ENCODE results near the gene TTPAL.

TTPAL gene

DNA sequence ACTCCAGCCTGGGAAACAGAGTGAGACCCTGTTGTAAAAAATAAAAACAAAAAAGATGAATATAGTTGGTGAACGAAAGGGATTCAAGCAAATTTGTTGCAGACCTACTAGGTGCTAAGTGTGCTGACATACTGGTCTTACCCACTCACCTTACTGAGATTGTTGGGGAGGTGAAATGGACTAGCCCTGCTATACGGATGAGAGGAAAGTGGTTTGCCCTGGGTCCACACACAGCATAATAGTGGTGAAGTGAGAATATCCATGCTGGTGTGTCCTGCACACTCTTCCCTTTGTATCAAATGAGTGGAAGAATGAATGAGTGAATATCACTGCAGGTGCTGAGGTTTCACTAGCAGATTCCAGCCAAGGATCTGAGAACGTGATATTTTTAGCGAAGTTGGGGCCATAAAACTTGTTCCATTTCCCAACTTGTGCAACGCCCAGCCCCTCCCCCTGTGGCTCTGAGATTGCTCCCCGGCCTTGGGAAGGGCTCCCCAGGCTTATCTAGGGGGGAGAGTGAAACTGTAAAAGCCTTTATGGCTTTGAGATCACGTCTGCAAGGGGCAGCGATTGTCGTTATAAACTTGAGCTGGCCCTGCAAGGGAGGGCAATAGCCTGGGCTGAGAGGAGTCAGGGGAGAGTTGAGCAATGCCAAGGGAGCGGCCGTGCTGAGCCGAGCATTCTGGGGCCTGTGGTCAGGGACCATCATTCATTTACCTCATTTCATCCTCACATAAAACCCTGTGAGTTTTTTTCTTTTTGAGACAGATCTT lies 33.2 kb upstream of the TTPAL start:
- DNase-seq, result no peak

DNA sequence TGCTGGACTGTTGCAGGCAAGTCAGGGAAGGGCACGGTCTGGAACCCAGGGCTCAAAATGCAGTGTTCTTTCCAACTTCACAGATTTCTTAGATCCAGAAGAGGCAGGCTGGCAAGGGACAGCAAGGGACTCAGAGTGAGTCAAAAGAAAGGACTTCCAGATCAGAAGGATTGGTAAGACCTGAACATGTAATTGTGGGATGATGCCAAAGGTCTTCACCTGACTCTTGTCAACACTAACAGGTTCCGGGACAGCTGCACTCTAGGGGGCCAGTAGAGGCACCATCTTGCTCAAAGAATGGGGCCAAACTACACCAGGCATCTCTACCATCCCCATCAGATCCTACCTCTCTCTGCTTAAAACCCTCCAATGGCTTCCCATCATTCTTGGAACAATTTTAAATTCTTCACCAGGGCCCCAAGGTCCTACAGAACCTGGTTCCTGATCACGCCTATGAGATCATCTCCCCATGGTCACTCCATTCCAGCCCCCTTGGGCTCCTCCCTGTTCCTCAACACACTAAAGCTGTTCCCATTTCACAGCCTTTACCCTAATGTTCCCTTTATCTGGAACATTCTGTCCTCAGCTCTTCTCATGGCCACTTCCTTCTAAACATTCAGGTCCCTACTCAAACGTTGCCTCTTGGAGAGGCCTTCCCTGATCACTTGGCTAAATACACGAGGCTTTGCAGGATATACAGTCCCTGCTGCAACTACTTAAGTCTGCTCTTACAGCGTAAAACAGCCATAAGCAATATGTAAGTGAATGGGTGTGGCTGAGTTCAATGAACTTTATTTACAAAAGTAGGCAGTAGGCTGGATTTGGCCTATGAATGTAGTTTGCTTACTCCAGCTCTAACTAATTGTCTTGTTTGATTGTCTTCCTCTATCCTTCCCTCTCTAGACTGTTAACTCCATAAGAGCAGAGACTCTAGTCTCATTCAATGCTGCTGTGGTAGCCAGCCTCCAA lies 29.6 kb upstream of the TTPAL start:
- DNase-seq, result no peak

GRCh38 chr20:44447827-44448419 lies 27.8 kb upstream of the TTPAL start:
- no peak for DNase-seq

DNA sequence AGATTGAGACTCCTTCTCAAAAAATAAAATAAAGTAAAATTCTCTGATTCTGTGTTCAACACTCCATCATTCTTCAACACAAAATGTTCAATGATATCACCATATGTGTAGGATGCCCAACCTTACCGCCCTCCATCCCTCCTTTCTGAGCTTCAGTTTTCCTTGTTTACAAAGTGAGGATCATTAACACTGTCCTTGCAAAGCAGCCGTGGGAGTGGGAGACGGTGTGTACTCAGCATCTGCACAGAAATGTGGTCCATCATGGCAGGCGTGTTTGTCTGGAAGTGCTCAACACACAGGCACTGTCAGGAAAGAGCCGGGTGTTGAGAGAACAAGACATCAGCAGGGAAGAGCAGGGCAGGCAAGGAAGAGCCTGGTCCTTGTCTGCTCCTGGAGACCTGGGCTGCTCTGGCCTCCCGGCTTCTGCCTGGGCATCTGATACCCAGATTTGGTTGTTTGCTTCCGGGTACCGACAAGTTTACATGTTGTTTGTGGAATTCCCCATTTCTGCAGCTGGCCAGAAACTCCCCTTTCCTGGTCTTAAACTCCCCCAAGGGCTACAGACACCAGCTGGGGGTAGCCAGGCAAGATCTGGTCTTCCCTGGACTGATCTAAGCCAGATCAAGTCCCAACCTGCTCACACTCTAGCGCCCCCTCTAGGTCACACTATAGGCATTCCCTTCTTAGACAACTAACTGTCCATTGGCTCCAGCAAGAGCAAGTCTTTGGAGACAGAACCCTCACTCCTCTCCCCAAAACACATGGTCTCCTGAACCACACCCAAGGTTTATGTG lies 26.7 kb upstream of the TTPAL start:
- no peak for DNase-seq

DNA sequence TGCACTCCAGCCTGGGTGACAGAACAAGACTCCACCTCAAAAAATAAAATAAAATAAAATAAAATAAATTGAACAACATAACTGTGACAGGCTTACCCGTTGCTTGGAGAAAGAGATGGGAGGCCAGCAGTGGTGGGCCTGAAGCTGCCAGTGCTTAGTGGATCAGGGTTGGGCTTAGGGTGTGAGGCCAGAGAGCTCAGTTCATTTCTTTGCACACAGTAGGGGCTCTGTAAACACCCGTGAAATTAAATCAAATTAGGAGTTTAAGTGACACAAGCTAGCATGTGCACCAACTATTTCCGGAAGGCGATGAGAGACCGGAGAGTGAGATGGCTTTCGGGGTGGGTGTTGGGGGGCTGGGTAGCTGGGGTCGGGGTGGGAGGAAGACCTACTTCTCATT lies 25.8 kb upstream of the TTPAL start:
- no peak for DNase-seq

DNA sequence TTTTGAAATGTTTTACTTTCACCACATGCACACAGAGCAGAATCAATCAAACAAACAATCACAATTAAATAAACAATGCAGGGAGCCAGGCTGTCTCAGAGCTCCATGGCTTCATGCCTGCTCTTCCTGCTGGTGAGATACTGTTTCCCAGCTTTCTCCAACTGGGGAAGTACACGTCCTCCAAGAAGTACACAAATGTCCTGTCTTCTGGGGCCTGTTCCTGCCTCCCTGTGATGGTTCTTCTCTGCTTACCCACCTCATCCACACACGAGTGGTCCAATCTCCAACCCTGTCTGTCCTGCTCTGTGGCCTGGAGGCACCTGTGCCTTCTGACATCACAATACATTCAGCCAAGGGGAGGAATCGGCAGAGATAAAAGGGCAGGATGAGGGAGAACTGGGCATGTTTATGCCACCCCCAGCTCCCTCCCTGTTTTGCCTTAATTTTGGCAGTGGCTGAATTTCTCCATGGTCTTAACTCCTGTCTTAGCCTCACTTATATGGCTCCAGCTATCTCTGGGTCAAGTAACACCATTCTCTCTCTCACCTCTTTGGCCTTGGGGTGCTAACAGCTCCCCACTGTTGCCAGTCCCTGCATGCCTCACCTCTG lies 25.3 kb upstream of the TTPAL start:
- no peak for DNase-seq

- no peak for DNase-seq
Measured at GRCh38 chr20:44450903-44451450, 24.7 kb upstream of the TTPAL start.

DNA sequence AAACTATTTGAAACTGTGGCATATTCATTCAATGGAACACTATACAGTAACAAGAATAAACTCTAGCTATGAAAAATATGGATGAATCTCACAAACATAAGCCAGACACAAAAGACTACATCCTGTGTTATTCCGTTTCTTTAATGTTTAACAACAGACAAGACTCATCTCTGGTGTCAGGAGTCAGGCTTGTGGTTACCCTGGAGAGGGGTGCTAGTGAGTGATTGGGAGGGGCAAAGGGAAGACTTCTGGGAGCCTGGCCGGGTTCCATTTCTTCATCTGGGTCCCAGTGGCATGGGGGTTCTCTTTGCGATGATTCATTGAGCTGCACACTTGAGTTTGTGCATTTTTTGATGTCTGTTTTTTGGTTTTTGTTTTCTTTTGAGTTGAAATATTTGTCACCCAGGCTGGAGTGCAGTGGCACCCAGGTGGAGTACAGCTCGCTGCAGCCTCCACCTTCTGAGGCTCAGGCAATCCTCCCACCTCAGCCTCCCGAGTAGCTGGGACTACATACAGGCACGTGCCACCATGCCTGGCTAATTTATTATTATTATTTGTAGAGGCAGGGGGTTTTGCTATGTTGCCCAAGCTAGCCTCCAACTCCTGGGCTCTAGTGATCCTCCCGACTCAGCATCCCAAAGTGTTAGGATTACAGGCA lies 21.2 kb upstream of the TTPAL start:
- no peak for DNase-seq

DNA sequence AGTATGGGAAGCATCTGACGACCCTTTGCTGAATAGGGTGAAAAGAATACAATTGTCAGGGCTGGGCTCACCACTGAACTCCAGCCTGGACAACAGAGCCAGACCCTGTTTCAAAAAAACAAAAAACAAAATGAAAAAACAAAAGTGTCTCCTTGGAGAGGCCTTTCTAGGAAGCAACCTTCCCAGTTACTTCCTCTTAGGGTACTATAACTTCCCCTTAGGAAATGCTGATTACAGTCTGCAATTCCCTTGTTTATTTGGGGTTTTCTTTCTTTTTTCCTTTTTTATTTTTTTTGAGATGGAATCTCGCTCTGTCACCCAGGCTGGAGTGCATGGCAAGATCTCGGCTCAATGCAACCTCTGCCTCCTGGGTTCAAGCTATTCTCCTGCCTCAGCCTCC lies 20.5 kb upstream of the TTPAL start:
- no peak for DNase-seq

DNA sequence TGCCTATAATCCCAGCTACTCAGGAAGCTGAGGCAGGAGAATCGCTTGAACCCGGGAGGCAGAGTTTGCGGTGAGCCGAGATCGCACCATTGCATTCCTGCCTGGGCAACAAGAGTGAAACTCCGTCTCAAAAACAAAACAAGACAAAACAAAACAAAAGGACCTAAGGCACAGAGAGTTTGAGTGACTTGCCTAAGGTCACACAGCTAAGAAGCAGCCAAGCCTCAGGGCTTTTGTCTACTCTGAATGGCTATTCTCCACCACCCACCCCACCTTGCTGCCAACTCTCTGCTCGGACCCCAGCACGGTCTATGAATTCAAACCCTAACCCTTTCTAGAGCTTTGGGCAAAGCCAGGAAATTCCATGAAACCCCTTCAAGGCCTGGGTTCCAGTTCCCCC lies 19.1 kb upstream of the TTPAL start:
- no peak for DNase-seq

DNA sequence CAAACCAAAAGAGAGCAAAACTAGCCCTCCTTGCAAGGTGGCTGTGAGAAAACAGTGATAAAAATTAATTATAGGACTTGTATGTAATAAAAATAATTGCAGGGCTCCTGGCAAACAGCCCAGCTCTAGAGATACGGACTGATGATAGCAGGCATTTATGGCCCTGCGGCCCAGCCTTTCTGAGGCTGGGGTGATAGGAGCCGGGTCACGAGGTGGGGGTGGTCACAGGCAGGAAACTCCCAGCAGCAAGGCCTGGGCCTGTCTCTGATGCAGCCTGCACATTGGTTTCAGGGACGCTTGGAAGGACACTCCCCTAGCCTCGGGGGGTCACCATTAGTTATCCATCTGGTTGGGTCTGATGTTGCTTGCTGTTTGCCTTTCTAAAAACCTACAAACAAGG lies 18.7 kb upstream of the TTPAL start:
- DNase-seq, result no peak

GRCh38 chr20:44459271-44459670 lies 16.4 kb upstream of the TTPAL start:
- DNase-seq, result no peak

DNA sequence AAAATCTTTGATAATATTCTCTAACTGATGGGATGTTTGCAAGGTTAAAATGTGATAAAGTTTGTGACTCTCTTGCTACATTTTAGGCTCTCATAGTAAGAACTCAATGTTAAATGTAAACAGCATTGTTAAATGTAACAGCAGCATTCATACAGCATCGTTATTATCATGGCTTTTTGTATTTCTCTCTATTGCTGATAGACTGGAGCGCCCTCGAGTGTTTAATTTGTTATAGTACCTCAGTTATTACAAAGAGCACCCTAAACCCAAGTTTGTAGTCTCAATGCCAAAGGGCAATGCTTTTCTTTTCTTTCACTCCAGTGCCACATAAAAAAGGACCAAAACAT lies 14.9 kb upstream of the TTPAL start:
- peak in 1 of 2 donors; percentile 23 for DNase-seq

DNA sequence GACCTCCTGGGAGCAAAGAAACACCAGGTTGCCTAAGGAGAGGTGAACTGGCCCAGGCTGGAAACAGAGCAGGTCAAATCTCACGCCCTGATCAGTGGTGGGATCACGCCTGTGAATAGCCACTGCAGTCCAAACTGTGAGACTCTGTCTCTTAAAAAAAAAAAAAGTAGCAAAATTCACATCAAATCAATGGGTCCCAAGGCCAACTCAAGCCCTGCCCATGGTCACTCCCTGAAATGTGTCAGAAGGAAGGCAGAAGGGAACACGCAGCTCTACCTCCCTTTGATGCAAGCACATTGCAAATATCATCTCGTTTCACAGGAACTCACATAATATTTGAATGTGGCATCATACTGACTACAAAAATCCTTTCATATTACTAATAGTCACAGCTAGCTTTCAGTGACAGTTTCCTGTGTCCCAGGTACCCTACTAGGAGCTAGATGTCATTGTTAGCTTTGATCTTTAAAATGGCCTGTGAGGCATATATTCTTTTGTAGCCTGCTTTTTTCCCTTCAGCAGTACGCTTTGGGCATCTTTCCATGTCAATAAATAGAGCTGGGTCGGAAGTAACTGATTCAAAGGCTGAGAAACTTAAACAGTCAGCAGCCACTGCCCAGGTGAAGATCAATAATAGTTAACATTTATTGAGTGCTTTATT lies 14.4 kb upstream of the TTPAL start:
- no peak for DNase-seq

GRCh38 chr20:44461803-44462174 lies 13.9 kb upstream of the TTPAL start:
- no peak for DNase-seq

GRCh38 chr20:44463466-44463865 lies 12.2 kb upstream of the TTPAL start:
- no peak for DNase-seq

GRCh38 chr20:44464514-44464913 lies 11.2 kb upstream of the TTPAL start:
- DNase-seq, result no peak

- no peak for DNase-seq
Measured at GRCh38 chr20:44465001-44465560, 10.6 kb upstream of the TTPAL start.

DNA sequence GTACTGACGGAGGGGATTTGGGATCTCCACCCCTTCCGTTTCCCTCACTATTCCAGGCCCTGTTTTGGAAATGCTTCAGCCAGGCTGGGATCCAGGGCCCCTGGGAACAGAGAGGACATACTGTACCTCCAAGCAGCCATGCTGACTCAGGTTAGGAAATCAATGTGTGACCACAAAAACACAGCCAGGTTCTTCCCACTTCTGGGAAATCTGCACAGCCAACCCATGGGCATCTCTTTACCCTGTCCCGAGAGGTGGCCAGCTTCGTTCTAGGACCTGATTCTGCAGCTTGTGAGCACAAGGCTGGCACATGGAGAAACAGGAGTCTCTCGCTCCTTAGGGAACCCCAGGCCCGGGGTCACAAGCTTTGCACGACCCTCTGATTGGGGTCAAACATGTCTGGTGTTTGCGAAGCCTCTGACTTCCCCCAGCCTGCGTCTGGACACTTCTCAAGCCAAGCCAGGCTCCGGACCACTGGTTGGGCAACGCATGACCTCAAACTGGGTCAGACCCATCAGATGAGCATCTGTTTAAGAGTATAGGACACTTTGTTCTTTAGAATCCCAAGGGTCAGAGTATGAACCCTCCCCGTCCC lies 8.3 kb upstream of the TTPAL start:
- DNase-seq, result no peak

DNA sequence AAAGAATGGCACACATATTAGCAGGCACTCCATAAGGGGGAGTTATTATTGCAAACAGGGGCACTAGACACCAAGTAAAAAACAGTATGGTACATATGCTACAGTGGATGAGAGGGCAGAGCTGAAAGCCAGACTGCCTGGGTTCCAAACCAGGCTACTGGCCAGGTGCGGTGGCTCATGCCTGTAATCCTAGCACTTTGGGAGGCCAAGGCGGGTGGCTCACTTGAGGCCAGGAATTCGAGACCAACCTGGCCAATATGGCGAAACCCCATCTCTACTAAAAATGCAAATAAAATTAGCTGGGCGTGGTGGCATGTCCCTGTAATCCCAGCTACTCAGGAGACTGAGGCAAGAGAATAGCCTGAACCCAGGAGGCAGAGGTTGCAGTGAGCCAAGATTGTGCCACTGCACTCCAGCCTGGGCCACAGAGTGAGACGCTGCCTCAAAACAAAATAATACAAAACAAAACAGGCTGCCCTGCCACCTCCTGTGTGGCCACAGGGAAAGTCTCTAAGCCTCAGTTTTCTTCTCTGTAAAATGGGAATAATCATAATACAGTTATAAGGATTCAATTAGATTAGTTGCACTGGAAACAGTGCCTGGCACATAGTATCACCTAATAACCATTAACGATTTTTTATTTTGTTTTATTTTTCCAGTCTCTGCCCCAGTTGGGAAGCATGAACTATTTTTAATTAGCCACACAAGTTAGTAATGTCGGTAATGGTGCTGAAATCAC lies 7.5 kb upstream of the TTPAL start:
- no peak for DNase-seq

Data from CD4-positive, alpha-beta T cell treated with Interleukin-1 beta for 1 hour (primary cell).